H4 (cell line): ENCODE results near the gene RANBP10. TPM values are rescaled to one million over a fixed set of nuclear protein-coding genes. Genes with fewer than 3 reads are reported as not detected.
"Not testable (repeated sequence)": the region's sequence is repeated elsewhere in the genome, so short reads cannot be mapped to it uniquely, and the experiment has no call there.

ENCODE experiments used
- DNase-seq: peaks from one replicate; pipeline ENCODE4 v3.0.0-alpha.2; 2015; ENCODE audit warnings: low spot score
- total RNA-seq: library from RNA; depleted of rRNA; stranded (reverse); fragments of >200 nt; shearing (Covaris generic); gene quantifications from 2 replicates; pipeline ENCODE4 v1.2.3, GENCODE V29; 2014; rRNA removed

The RANBP10 gene
- total RNA-seq, result 1.7 and 3.2 TPM in 2 replicates

DNA sequence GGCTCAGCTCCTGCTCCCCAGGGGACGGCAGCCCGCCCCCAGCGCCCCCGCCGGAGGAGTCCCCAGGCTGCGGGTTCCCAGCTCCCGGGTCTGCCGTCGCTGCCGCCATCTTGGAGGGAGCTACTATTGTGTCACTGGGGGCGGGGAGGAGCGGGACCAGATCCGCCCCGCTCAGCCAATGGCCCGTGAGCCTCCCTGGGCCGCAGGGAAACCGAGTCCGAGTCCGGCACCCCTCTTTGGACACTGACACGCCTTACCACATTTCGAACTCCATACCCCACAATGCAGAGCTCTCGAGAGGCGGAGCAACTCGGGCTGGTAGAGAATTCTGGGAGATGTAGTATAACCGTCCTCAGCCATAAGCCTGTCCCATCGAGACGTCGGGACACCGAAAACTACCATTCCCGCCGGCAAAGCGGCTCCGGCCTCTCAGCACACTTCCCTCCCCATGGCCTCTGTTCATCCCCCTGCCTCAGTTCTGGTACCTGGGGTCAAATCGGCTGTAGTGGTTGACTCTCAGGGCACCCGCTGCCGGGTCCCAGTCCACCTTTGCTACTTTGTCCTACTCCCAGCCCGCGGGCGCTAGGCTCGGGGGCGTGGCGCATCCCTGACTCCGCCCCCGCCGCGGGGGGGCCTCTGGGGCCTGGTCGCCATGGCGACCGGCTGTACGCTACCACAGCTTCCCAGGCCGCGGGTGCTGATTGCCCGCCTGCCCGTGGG is at the start of gene RANBP10, which contains the start of gene TSNAXIP1:
Gene RANBP10, minus strand, starts transcription at position 133 of the 720 bp plus-strand sequence. Its CDS starts 24 bp downstream, at position 109.
Gene TSNAXIP1, plus strand, starts transcription at position 462 of the 720 bp plus-strand sequence. CDS start 261 bp downstream, outside the sequence.
- peak; percentile 99 for DNase-seq

DNA sequence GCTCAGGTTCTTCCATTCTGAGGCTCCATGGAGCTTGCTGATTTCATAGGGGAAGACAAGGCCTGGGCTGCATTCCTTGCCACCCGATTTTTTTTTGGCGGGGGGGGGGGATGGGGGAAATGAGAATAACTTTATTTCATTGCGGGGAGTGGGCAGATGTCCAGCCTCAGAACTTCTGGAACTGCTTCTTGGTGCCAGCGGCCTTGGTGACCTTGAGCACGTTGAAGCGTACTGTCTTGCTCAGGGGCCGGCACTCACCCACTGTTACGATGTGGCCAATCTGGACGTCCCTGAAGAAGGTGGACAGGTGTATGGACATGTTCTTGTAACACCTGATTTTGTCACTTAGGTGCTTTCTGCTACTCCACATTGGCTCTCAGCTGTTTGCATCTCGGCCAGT is 49.4 kb upstream of the RANBP10 start:
- DNase-seq, result no peak

DNA sequence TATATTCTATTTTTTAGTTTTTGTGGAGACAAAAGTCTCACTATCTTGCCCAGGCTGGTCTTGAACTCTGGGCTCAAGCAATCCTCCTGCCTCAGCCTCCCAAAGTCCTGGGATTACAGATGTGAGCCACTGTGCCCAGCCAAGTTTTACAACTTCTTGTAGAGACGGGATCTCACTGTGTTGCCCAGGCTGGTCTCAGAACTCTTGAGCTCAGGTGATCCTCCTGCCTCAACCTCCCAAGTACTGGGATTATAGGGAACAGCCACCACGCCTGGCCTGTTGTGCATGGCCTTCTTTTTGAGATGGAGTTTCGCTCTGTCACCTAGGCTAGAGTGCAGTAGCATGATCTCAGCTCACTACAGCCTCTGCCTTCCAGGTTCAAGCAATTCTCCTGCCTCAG is 47.3 kb upstream of the RANBP10 start:
- no peak for DNase-seq

DNA sequence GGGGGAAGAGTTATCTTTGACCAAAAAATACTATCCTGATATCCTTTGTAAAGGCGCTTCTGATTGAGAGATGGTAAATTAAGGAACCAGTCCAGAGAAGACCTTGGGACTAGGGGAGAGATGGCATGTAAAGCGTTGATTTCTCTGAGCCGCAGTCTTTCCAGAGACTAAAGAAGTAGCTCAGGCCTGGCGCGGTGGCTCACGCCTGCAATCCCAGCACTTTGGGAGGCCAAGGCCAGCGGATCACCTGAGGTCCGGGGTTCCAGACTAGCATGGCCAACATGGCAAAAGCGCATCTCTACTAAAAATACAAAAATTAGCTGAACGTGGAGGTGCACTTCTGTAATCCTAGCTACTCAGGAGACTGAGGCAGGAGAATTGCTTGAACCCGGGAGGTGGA is 41.8 kb upstream of the RANBP10 start:
- DNase-seq, result no peak

DNA sequence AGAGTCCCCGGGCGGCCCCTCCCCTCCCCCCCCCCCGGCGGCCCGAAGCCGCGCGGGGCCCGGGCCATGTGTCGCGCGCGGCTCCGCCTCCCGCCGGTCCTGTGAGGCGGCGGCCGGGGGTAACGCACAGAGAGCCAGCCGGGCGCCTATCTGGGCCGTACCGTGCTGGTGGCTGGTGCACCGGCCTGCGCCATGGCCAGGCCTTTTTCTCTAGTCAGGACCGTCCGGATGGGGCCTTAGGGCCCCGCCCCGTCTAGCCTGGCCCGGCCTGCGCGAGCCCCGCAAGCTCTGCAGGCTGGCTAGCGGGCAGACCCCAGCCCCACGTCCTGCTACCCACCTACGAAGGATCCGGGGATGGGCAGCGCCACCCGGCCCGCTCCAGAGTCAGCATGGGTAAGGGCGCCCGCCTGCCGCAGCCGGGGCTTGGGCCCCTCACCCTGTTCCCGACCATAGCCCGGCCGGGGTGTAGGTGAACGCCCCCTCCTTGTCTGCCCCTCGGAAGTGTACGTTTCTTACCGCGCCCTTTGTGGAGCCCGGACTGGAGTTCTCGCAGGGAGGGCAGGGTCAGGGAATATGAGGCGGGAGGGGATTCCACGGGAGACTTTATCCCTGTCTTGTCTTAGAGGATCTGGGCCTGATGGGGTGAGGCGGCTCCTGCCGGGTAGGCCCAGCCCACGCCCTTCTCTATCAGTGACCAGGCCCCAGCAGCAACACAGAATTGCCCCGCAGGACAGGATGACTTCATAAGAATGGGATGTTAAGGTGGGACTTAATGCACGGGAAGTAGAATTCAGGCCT is 40.9 kb upstream of the RANBP10 start, which contains the start of gene CENPT:
Gene CENPT, minus strand, starts transcription at position 630 of the 798 bp plus-strand sequence. CDS start 13,834 bp downstream, outside the sequence.
- peak; percentile 42 for DNase-seq

DNA sequence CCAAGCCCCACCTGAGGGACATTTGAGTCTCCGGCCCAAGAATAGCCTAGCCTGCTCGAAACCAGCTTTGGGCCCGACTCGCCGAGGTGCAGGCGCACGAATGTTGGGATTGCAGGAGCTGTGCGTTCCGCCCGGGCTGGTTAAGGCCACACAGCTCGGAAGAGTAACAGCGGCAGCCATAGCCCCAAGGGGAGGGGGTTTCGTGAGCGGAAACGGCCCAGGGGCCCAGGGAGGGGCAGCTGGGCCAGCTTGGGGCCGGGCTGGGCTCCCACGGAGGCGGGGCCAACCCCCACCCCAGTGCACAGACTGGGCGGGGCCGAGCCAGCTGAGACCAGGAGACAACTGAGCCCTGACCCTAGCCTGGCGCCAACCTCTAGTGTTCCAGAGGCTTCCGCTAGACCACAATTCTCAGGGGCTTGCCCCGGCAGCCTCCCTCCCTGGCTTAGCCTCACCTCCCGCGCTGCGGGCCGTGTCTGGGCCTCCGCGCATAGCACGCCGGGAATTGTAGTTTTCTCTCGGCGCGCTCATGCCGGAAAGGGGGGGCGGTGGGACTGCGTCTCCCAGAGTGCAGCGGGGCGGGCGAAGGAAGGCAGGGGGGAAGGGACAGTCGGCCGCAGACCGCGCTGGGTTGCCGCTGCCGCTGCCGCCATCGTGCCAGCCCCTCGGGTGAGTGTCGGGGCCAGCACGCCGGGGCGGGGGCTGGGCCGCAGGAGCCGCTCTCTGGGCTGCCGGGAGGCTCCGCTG is 40.1 kb upstream of the RANBP10 start, which contains the start of gene NUTF2:
Gene NUTF2, plus strand, starts transcription at position 614 of the 744 bp plus-strand sequence. CDS start 18,198 bp downstream, outside the sequence.
- DNase-seq, result peak; percentile 92

DNA sequence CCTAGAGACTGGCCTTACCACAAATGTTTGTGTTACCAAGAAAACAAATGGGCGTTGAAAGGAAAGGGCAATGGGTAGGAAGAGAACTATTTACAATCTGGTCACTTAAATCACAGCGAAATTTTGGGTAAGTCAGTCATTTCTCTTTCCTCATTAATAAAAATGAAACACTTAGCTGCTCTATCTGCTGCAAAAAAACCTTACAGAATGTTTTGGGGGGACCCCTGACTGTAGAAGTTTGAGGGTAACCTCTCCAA is 39.6 kb upstream of the RANBP10 start:
- DNase-seq, result no peak

DNA sequence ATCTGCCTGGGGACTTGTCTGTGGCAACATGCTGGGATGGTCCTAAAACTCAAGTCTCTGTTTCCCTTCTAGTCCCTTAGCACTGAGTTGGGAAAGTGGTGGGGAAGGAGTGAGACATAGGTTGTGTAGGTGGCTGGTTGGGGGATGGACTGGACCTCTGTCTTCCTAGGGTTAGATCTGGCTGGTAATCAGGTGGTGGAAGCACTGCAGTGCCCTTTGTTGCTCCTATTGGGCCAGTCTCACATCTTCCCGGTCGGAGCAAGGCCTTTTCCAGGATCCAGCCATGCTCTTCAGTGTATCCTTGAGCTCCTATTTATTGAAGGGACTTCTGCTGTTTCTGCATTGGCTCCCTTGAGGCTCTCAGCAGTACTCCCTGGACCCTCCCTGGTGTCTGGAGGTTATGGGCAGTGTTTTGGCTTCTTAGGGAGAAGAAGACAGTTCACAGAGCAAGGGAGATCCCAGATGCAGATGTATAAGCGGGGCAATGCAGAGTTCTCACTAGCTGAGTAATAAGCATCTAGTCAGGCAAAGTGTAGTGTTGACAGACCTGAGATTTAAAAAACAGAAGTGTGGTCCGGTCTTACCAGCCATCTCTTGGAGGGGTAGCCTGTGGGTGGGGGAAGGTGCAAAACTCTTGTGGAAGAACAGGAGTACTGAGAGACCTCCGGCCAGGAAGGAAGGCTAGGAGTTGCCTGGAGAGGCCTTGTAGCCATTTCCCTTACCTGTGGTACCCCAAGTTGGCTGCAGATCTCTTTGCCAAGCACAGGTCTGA is 39.1 kb upstream of the RANBP10 start:
- no peak for DNase-seq

DNA sequence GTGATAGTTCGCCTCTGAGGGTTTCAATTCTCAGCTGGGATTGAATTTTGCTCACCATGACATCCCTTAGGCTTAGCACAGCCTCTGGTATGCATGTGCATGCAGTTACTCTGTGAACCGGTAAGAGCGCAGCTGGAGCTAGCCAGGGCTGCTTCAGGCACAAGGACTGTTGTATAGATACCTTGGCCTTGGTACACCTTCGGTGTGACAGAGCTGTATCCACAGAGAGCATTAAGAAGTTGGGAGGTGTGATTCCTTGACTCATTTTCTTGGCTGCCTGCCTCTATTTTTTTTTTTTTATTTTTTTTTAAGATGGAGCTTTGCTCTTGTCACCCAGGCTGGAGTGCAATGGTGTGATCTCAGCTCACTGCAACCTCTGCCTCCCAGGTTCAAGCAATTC is 38.1 kb upstream of the RANBP10 start:
- DNase-seq, result no peak

DNA sequence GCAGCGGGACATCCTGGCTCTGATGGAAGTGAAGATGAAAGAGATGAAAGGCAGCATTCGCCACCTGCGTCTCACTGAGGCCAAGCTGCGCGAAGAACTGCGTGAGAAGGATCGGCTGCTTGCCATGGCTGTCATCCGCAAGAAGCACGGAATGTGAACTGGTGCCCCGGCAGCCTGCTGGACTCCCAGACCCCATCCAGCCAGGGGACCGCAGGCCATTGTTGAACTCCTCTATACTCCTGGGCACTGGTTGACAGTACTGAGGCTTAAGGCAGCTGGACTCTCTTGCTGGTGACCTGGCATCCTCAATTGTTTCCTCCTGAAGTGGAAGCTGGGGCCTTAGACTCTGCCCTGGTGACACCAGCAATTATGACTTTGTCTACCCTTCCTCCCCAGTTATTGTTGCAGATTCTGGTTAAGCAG is 37.0 kb upstream of the RANBP10 start:
- no peak for DNase-seq

DNA sequence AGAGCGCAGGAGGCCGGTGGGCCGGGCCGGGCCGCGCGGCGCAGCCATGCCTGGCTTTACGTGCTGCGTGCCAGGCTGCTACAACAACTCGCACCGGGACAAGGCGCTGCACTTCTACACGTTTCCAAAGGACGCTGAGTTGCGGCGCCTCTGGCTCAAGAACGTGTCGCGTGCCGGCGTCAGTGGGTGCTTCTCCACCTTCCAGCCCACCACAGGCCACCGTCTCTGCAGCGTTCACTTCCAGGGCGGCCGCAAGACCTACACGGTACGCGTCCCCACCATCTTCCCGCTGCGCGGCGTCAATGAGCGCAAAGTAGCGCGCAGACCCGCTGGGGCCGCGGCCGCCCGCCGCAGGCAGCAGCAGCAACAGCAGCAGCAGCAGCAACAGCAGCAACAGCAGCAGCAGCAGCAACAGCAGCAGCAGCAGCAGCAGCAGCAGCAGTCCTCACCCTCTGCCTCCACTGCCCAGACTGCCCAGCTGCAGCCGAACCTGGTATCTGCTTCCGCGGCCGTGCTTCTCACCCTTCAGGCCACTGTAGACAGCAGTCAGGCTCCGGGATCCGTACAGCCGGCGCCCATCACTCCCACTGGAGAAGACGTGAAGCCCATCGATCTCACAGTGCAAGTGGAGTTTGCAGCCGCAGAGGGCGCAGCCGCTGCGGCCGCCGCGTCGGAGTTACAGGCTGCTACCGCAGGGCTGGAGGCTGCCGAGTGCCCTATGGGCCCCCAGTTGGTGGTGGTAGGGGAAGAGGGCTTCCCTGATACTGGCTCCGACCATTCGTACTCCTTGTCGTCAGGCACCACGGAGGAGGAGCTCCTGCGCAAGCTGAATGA is 36.4 kb upstream of the RANBP10 start:
- no peak for DNase-seq

DNA sequence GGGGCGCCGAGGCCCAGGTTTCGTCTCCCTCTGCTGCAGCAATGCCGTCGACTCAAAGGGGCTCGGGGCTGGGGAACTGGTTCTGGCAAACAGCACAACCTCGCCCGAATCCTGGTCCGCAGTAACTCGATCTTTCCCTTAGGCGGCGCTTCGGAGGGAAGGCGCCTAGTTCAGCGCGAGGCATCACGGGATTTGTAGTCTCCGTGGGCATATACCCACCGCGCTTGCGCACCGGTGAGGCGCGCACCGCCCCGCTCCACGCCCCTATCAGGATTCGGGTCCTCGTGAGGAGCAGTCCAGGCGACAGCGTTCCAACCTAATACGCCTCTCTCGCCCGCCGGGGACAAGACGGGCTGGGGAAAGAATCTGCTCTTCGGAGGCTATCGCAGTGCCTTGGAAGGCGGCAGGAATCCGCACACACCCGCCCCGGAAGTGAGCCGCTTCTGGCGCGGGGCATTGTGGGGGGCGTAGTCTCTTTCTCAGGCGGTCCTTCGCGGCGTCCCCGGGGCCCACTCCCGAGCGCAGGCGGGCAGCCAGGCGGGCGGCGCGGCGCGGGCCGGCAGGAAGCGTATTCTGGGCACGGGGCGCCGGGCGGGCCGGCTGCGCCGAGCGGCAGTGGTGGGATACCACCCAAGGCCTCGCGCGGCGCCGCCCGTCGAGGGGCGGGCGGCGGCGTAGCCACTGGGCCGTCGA is 35.6 kb upstream of the RANBP10 start, which contains the start of gene THAP11:
Gene THAP11, plus strand, starts transcription at position 505 of the 693 bp plus-strand sequence. CDS start 235 bp downstream, outside the sequence.
- peak; percentile 93 for DNase-seq

DNA sequence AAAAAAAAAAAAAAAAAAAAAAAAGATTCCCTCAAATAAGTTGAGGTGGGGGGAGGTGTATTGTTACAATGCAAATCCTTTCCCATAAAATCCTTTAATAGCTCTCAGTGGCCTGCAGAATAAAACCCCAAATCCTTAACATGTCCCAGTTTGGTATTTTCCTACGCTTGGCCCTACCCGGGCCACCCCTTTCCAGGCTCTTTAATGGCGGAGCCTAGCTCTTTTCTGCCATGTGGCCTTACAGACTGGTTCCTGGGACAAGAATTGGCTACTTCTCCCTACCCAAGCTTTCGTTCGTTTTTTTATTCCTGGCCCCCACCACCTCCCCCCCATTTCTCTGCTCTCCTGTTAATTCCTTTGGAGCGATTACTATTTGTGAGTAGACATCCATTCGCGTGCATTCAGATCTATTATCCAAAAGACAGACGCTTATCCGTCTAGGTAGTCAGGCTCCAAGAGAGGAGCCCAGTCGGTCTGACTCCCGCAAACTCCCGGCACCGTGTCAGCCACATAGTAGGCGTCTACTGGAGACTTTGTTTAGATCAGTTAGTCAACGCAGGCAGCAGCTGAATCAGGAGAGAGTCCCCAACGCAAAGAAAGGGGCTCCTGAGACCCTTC is 34.9 kb upstream of the RANBP10 start:
- no peak for DNase-seq

DNA sequence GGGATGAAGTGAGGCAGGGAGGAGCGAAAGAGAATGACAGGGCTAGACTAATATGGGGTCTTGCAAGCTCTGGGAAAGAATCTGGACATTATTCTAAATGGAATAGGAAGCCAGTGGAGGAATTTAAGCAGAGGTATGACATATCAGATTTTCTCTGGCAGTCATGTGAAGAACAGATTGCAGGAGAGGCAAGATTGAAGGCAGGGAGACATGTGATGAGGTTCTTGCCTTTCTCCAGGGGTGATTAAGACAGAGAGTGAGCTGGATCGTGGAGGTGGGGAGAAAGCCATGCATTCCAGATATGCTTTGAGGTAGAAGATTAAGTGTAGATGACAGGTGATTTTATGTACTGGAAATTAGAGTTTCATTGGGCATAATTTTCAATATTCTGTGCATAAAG is 31.5 kb upstream of the RANBP10 start:
- no peak for DNase-seq

DNA sequence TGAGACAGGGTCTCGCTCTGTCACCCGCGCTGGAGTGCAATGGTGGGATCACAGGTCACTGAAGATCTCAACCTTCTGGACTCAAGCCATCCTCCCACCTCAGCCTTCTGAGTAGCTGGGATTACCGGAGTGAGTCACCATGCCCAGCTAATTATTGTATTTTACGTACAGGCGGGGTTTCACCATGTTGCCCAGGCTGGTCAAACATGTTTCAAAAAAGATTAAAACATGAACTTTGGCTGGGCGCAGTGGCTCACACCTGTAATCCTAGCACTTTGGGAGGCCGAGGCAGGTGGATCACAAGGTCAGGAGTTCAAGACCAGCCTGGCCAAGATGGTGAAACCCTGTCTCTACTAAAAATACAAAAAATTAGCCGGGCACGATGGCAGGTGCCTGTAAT is 30.8 kb upstream of the RANBP10 start:
- DNase-seq, result not testable (repeated sequence)

DNA sequence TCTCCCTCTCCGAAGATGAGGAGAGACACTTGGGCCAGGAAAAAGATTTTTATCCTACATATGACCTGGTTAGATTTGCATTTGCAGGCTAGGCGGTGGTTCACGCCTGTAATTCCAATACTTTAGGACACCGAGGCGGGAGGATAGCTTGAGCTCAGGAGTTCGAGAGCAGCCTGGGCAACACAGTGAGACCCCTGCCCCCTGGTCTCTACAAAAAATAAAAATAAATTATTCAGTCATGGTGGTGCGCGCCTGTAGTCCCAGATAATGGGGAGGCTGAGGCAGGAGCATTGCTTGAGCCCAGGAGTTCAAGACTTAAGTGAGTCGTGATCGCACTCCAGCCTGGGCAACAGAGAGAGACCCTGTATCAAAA is 27.9 kb upstream of the RANBP10 start:
- DNase-seq, result no peak

DNA sequence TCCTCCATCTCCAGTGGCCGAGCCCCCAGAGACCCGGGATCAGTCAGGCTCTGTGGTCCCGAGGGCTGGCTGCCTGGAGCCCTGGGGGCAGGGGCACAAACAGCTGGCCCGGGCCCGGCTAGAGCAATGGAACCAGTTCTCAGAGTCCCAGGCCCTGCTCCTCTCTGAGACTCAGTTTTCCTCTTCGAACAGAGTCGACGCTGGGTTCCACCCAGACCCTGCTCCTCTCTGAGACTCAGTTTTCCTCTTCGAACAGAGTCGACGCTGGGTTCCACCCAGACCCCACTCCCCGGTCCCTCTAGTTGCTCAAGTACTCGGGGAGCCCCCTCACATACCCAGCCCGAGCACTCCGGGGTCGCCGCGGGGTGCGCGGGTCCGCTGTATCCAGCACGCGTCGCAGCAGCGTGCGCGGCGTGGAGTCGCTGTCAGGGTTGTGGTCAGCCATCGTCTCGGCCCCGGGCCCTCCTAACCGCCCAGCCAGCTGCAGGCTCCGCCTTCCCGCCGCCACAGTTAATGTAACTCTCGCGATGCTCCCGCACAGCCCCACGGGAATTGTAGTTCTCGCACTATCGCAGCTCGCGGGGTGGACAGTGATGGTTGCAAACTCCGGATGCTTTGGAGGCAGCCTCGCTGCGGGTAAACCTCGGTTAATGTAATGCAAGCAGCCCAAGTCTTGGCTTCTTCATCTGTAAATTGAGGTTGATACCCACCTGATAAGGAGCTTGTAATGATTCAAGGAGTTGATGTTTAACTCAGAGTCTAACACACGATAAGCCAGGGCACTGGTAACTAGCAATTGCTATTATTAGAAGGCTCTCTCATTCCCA is 27.3 kb upstream of the RANBP10 start:
- DNase-seq, result peak; percentile 79

DNA sequence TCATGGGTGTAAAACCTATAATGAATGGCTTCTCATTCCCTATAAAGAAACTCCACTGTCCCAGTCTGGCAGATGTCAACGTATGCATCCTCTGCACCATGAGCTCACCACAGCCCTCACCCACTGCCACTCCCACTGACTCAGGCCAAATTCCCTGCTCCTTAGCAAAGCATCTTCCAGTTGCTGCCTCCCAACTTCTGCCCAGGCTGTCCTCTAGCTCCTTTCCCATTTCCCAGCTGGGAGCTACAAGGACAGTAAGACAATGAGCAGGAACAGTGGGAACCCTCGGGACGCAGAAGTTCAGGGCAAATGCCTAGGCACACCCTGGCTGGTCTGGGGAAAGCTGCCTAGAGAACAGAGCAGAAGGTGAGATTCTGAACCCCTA is 26.7 kb upstream of the RANBP10 start:
- DNase-seq, result no peak
